Embryonic facial prominence (tissue), 1 donor: ENCODE results near the gene PGGHG.
"Not testable (repeated sequence)": the region's sequence is repeated elsewhere in the genome, so short reads cannot be mapped to it uniquely, and the experiment has no call there.

Source experiments
- DNase-seq: peaks from one replicate; pipeline ENCODE4 v3.0.0-alpha.2; 2016; ENCODE audit errors: extremely low spot score

PGGHG gene

GRCh38 chr11:285021-285893 lies 3.7 kb upstream of the PGGHG start:
- DNase-seq, result no peak

- no peak for DNase-seq
These were observed 3.1 kb upstream of the PGGHG start for GRCh38 chr11:285894-286220.

DNA sequence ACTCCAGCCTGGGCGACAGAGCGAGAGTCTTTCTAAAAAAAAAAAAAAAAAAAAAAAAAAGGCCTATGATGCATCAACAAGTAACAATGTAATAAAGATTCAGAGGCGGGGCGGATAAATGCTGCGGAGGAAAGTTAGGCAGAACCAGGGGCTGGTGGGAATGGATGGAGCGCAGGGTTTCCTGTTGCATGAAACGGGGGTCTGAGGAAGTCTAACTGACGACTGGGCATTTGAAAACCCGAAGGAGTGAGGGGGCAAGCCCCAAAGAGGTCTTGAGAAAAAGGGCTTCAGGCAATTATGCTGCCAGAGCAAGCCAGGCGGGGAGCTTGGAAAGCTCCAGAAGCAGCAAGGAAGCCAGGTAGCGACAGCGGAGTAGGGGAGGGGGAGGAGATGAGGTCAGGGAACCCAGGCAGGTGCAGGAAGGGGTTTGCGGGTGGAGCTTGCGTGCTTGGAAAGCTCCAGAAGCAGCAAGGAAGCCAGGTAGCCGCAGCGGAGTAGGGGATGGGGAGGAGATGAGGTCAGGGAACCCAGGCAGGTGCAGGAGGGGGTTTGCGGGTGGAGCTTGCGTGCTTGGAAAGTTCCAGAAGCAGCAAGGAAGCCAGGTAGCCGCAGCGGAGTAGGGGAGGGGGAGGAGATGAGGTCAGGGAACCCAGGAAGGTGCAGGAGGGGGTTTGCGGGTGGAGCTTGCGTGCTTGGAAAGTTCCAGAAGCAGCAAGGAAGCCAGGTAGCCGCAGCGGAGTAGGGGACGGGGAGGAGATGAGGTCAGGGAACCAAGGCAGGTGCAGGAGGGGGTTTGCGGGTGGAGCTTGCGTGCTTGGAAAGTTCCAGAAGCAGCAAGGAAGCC lies 1.7 kb upstream of the PGGHG start:
- not testable (repeated sequence) for DNase-seq

DNA sequence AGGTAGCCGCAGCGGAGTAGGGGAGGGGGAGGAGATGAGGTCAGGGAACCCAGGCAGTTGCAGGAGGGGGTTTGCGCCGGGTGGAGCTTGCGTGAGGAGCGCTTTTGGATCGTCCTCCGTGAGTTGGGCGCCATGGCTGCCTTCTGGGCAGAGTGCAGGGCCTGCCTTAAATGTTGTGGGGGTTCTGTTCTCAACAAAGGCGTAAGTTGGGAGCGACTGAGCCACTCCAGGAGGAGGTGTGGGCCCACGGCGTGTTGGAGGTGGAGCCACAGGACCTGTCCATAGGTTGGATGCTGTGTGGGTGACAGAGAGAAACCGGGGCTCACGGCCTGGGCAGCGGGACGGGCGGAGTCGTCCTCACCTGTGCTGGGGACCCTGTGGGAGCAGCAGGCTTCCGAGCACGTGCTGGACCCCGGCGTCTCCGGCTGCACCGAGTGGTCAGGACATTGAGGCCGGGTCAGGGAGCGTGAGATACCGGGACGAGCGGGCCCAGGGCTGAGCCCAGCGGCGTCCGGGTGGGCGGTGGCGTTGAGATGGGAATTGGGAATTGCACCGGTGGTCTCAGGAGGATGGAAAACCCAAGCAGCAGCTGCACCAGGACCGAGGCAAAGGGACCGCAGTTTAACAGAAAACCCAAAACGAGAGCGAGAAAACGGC lies 977 bp upstream of the PGGHG start:
- no peak for DNase-seq

DNA sequence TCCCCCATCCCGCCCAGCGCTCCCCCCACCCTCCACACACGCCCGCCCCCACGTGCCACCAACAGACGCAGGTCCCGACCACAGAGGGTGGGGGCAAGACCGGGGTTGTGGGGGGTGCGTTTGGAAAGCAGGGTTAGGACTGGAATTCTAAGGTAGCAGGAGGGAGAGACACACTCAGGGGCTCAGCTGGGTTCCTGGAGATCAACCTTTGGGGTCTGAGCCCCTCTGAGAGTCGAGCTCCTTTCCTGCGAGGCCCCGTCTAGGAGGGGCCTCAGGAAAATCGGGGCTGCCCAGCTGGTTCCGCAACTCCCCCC lies 429 bp downstream of the PGGHG start:
- no peak for DNase-seq

DNA sequence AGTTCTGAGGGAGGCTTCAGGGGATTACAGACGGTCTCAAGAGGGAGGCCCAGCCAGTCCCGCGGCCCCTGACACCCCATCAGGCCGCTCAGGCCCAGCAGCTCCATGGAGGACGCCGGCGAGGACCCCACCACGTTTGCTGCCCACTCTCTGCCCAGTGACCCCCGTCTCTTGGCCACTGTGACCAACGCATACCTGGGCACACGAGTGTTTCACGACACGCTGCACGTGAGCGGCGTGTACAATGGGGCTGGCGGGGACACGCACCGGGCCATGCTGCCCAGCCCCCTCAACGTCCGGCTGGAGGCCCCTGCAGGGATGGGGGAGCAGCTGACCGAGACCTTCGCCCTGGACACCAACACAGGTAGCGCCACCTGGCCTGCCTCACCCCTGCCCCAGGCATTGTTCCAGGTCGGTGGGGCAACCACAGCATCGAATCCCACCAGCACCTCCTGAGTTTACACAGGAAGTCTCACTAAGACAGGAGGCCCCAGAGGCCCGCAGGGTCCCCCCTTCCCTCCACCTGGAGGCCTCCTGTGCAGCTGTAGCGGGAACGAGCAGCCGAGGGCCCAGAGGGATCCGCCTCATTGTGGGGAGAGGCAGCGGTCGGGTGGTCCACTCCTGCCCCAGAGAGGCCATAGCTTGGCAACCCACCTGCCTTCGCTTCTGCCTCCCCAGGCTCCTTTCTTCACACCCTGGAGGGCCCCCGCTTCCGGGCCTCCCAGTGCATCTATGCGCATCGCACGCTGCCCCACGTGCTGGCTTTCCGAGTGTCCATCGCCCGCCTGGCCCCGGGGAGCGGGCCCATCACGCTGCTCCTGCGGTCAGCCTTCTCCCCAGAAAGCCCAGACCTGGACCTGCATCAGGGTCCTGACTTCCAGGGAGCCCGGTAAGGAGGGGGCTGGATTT lies 1.0 kb downstream of the PGGHG start:
- DNase-seq, result no peak

DNA sequence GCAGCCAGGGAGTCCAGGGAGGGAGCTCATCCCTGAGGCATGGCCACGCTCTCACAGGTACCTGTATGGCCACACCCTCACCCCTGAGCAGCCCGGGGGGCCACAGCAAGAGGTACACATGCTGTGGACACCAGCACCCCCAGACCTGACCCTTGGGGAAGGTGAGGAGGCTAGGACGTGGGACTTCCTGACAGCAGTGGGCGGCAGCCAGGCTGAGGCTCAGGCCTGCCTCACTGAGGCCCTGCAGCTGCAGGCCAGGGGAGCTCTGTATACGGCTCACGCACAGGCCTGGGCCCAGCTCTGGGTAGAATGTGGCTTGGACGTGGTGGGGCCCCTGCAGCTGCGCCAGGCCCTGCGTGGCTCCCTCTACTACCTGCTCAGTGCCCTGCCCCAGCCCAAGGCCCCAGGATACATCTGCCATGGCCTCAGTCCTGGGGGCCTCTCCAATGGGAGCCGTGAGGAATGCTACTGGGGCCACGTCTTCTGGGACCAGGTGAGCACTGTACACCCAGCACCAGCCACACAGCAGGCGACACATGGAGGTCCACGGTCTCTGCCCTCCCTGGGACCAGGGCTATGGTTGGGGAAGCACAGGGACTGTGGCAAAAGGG lies 1.8 kb downstream of the PGGHG start:
- DNase-seq, result no peak

DNA sequence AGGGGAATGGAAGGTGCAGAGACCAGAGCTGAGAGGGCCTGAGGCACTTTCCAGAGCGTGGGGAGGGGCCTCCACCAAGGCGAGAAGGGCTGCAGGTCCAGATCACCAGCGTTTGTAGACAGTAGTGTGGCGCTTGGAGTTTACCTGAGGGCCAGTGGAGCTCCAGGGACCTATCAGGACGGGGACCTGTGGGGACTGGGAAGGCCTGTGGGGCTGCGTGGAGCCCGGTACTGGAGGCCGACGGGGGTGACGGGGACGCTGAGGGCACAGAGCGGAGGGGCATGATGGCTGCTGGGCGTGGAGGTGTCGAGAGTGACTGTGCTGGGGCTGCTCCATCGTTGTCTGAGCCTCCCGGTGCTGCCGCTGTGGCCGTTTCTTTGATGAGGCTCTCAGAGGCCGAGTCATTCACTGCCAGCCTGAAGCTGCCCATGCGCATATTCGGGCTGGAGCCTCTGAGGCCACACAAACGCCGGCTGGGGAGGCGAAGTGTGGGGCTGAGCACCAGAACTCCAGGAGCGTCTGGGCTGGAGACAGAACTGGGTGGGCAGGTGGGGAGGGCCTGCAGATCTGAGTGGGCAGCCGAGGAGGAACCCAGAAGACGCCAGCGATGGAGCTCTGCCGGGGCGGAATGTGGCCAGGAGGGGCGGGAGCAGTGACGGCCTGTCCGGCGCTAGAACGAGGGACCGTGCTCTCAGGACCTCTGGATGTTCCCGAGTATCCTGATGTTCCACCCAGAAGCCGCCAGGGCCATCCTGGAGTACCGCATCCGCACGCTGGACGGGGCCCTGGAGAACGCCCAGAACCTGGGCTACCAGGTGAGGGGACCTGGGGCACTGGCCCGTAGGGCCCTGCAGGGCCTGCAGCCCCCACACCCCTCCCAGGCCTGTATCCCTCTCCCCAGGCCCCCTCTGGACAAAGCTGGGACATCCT lies 2.6 kb downstream of the PGGHG start:
- DNase-seq, result no peak

- DNase-seq, result no peak
These were observed 3.5 kb downstream of the PGGHG start for GRCh38 chr11:292211-293121.

DNA sequence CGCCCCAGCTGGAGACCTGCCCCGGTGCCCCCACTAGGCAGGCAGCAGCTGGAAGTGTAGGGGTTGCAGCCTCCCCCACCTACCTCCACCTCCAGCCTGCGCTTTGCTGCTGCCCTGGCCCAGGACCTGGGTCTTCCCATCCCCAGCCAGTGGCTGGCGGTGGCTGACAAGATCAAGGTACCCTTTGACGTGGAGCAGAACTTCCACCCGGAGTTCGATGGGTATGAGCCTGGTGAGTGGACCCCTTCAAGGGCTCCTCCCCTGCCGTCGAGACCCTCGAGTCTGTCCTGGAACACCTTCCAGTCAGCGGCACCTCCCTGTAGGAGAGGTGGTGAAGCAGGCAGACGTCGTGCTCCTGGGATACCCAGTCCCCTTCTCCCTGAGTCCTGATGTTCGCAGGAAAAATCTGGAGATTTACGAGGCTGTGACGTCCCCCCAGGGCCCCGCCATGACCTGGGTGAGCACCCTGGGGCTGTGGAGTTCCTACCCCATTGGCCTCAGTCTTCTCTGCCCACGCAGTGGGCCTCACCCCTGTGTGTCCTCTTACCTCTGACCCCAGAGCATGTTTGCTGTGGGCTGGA lies 4.4 kb downstream of the PGGHG start:
- DNase-seq, result no peak

- DNase-seq, result no peak
These were observed 5.1 kb downstream of the PGGHG start for GRCh38 chr11:293852-294661.

DNA sequence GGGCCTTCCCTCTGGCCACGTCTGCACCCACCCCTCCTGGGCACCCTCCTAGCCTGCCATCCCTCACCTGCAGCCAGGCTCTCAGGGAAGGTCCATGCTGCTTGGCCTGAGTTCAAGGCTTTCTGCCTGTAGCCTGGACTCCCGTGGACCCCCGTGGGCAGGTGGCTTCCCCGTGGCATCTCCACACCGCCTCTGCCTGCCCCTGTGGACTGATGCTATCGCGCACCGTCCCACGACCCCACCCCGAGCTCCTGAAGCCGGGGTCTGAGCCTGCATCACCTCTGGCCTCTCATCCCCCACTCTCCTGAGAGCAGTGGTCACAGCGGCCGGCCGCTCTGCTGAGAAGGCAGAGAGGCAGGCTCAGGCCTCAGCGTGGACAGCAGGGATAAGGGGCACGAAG lies 5.9 kb downstream of the PGGHG start:
- DNase-seq, result no peak

DNA sequence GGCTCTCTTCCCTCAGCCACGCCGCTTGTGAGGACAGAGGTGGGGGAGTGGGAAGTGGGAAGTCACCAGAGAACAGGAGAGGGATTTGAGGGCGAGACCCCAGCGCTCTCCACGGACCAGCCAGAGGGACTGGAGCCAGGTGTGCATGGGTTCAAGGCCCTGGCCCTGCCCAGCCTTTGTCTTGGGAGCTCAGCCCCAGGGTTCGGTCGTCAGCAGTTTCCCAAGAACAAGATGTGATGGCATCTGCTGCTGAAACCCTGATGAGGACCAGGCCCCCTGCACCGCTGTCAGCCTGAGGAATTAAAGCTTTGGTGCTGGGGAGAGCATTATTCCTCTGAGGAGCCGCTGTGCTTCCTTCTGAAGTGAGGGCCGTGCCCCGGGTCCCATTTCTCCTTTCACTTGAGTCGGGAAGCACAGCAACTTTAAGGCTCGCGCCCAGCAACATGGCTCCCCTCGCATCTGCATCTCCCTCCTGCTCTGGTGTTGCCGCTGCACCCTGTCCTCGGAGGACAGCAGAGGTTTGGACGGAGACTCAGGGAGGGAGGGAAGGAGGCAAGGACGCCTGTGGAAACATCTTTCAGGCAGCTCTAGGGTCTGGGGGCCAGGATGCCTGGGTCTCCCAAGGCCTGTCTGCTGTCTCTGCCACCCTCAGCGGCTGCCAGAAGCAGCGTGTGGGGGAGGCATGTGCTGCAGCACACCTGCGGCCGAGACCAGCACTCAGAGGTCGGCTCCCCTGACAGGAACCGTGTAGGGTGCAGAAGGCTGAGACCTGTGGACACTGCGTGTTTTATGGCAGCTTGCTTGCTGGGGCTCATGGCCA lies 6.6 kb downstream of the PGGHG start:
- no peak for DNase-seq

DNA sequence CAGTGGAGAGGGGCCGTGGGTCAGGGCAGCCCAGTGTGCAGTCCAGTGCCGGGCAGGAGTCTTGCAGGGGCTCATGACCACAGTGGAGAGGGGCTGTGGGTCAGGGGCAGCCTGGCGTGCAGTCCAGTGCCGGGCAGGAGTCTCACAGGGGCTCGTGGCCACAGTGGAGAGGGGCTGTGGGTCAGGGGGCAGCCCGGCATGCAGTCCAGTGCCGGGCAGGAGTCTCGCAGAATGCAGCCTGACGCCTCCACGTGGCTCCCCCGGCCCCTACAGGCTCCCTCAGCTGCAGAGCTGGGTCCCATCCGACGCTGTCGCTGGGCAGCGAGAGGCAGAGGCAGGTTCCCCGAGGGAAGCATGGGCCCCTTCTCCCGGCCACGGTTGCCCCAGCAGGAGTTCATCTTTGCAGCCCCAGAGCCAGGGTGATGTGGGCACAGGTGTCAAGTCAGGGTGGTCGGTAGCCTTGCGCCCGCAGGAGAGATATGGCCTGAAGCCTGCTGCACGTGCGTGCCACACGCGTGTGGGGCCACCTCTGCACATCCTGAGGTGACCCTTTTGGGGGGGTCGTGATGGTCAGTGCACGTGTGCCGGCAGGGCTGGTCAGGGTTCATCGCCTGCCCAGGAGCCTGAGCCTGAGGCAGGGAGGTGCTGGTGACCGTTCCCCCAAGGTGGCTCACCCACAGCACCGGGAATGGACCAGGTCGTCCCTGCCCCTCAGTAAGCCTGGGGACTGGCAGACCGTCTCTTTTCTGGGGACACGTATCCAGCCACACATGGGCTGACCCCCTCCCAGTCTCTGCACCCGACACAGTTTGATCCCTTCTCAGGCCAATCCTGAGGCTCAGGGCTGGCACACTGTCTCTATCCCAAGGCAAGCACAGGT lies 7.5 kb downstream of the PGGHG start:
- no peak for DNase-seq

DNA sequence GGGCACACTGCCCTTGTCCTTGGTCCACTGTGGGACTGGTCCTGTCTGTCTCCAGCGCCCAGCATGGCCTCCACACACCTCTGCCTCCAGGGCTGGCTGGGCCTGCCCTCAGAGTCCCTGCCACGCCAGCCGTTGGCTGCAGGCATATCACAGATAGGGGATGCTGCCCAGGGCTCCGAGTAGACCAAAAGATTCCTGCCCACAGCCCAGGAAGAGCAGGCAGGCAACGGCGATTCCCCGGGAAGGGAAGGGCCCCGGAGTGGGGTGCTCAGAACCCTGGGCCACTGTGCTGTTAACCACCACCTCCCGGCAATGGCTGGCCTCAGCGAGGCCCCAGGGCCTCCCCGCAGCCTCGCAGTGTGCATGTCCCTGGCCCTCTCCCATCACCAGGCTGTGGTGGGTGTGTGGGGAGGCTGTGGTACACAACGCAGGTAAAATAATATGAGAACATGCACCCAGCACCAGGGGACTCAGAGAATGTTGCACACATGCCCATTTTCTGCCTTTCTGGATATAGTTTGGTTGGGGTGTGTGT lies 8.2 kb downstream of the PGGHG start:
- no peak for DNase-seq
